Activated naive CD8-positive, alpha-beta T cell treated with anti-CD3 and anti-CD28 coated beads, Interleukin-2, amount 50 U/mL, for 24 hours (primary cell): ENCODE data around the gene GSTA2.
A peak's percentile ranks its signal among the peaks of the same experiment; 100 is the strongest.
"Not testable (repeated sequence)": the region's sequence is repeated elsewhere in the genome, so short reads cannot be mapped to it uniquely, and the experiment has no call there.

Experiments used
- ATAC-seq: fragments of 150-1000 bp; cut with Tn5 transposase; one replicate; pipeline ENCODE4 v1.10.0; 2021
- DNase-seq: peaks from one replicate; pipeline ENCODE4 v3.0.0; 2021
- H3K27ac Mint-ChIP-seq: one replicate; pipeline ENCODE4 v1.8.0; 2021; ENCODE audit warnings: mild to moderate bottlenecking, mixed read lengths
- H3K27me3 Mint-ChIP-seq: one replicate; pipeline ENCODE4 v1.8.0; 2021; ENCODE audit warnings: mixed read lengths
- H3K36me3 Mint-ChIP-seq: one replicate; pipeline ENCODE4 v1.8.0; 2021; ENCODE audit warnings: low read depth, mixed read lengths
- H3K4me1 Mint-ChIP-seq: one replicate; pipeline ENCODE4 v1.8.0; 2021; ENCODE audit warnings: mixed read lengths
- H3K4me3 Mint-ChIP-seq: one replicate; pipeline ENCODE4 v1.8.0; 2021; ENCODE audit warnings: mild to moderate bottlenecking, moderate library complexity, mixed read lengths
- H3K9me3 Mint-ChIP-seq: one replicate; pipeline ENCODE4 v1.8.0; 2021; ENCODE audit warnings: mixed read lengths

GSTA2 gene

DNA sequence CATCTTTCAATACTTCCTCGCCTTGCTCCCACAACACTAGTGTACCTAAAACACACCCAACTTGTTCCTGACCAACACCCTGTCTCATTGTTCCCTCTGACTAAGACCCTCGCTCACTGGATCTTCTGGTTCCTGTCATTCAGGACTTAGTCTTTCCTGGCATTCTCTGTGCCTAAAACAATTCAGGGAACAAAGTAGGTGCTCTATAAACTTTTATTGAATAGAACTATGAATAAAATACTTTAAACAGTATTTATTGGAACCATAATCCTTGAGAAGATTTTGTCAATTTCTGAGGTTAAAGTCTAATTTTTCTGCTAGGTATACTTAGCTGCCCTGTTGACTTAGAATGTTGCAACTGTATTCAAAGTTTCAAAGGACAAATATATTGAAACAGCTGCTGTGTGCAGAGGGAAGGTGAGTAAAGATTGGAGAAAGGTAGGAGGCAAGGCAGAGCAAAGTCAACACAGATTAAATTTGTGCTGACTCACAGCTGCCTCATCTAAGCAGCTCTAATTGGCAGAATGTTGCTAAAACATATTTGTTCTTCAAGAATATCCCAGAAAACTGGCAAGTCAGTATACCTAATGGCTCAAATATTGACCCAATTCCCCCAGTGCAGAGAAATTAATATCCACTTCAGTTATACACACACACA is 37.6 kb downstream of the GSTA2 start:
- Mint-ChIP-seq H3K27ac (no peak overlapping the region), H3K4me3 (no peak overlapping the region), H3K36me3 (no peaks in the 10 kb centered on the region), H3K27me3 (peaks cover 8% of the 10 kb centered on the region), H3K9me3 (no peaks in the 10 kb centered on the region), H3K4me1 (no peaks in the 10 kb centered on the region)
- ATAC-seq (no peak), DNase-seq (no peak)

DNA sequence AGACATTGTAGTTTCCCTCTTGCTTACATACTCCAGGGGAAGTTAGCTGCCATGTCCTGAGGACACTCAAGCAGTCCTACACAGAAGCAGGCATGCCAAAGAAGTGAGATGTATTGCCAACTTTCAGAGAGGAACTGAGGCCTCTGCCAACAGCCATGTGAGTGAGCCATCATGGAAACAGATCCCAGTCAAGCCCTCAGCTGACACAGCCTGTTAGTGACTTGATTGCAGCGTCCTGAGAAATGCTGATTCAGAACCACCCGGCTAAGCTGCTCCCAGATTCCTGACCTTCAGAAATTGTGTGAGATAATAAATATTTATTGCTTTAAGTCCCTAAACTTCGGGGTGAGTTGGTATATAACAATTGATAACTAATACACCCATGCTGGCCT is 38.1 kb downstream of the GSTA2 start:
- H3K27me3 Mint-ChIP-seq: peaks cover 8% of the 10 kb centered on the region
- no peaks in the 10 kb centered on the region for H3K9me3 Mint-ChIP-seq
- ATAC-seq (no peak), DNase-seq (no peak)
- no peak overlapping the region for H3K27ac Mint-ChIP-seq
- H3K36me3 Mint-ChIP-seq: no peaks in the 10 kb centered on the region
- H3K4me1 Mint-ChIP-seq: no peaks in the 10 kb centered on the region
- H3K4me3 Mint-ChIP-seq: no peak overlapping the region

GRCh38 chr6:52724406-52725121 is 38.7 kb downstream of the GSTA2 start:
- Mint-ChIP-seq H3K9me3 (no peaks in the 10 kb centered on the region), H3K4me3 (no peak overlapping the region), H3K4me1 (no peaks in the 10 kb centered on the region), H3K27me3 (peaks cover 8% of the 10 kb centered on the region), H3K27ac (no peak overlapping the region), H3K36me3 (no peaks in the 10 kb centered on the region)
- ATAC-seq (peak; percentile 92), DNase-seq (peak; percentile 61)

DNA sequence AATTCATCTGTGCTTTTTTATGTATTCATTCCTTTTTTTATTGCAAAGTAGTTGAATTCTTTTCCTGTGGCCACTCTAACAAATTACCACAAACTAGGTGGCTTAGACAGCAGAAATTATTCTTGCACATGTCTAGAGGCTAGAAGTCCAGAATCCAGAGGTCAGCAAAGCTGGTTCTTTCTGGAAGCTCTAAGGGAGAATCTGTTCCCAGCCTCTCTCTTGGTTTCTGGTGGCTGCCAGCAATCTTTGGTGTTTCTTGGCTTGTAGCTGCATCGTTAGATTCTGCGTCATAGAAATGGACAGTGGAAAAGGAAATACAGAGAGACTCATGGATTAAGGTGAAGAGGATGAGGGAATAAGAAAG is 39.3 kb downstream of the GSTA2 start:
- no peaks in the 10 kb centered on the region for H3K36me3 Mint-ChIP-seq
- no peaks in the 10 kb centered on the region for H3K4me1 Mint-ChIP-seq
- no peak for DNase-seq
- no peaks in the 10 kb centered on the region for H3K9me3 Mint-ChIP-seq
- H3K4me3 Mint-ChIP-seq: no peak overlapping the region
- no peak for ATAC-seq
- no peak overlapping the region for H3K27ac Mint-ChIP-seq
- H3K27me3 Mint-ChIP-seq: peaks cover 8% of the 10 kb centered on the region

- DNase-seq: no peak
- no peak for ATAC-seq
- Mint-ChIP-seq H3K4me3 (no peak overlapping the region), H3K36me3 (no peaks in the 10 kb centered on the region), H3K4me1 (no peaks in the 10 kb centered on the region), H3K27me3 (peaks cover 11% of the 10 kb centered on the region), H3K27ac (no peak overlapping the region), H3K9me3 (no peaks in the 10 kb centered on the region)
These were observed 43.0 kb downstream of the GSTA2 start for GRCh38 chr6:52720321-52720720.

DNA sequence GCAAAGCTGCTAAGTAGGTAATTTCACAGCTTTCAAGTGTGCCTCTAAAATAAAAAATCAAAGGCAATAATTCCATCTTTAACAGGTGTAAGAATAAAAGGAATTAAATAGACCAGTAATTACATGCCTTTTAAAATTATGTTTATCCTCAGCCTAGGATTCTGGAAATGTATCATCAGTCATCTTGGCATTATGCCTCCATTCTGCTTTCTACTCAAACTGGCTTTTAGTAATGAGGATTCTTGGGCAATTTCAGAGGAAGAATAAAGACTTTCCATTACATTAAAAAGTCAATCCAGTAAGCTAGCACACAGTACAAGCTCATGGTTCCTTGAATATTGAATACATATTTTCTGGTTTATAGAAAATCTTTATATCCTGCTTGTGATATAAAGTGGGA is 44.7 kb downstream of the GSTA2 start:
- no peak for ATAC-seq
- H3K4me3 Mint-ChIP-seq: no peak overlapping the region

DNA sequence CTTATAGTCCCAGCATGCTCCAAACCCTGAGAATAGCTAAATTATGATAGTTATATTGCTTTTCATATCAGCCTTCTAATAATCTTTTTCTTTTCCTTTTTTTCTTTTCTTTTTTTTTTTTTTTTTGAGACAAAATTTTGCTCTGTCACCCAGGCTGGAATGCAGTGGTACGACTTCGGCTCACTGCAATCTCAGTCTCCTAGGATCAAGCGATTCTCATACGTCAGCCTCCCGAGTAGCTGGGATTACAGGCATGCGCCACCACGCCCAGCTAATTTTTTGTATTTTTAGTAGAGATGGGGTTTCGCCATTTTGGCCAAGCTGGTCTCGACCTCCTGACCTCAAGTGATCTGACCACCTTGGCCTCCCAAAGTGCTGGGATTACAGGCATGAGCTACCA is 48.5 kb downstream of the GSTA2 start:
- H3K4me1 Mint-ChIP-seq, H3K36me3 Mint-ChIP-seq, DNase-seq, H3K27ac Mint-ChIP-seq, H3K4me3 Mint-ChIP-seq, ATAC-seq, H3K27me3 Mint-ChIP-seq, H3K9me3 Mint-ChIP-seq: not testable (repeated sequence)

More for the DNA sequence above, 44.7 kb downstream of the GSTA2 start:
- Mint-ChIP-seq H3K4me1 (no peaks in the 10 kb centered on the region), H3K27me3 (peaks cover 10% of the 10 kb centered on the region), H3K36me3 (no peaks in the 10 kb centered on the region), H3K27ac (no peak overlapping the region), H3K9me3 (no peaks in the 10 kb centered on the region)
- DNase-seq: no peak

GRCh38 chr6:52712136-52712535 is 51.1 kb downstream of the GSTA2 start:
- H3K27ac Mint-ChIP-seq: no peak overlapping the region
- H3K9me3 Mint-ChIP-seq: peaks cover 8% of the 10 kb centered on the region
- DNase-seq (no peak), ATAC-seq (no peak)
- H3K4me1 Mint-ChIP-seq: no peaks in the 10 kb centered on the region
- H3K4me3 Mint-ChIP-seq: no peak overlapping the region
- no peaks in the 10 kb centered on the region for H3K36me3 Mint-ChIP-seq
- peaks cover 6% of the 10 kb centered on the region for H3K27me3 Mint-ChIP-seq

GRCh38 chr6:52707963-52708680 is 55.2 kb downstream of the GSTA2 start:
- H3K4me3 Mint-ChIP-seq: no peak overlapping the region
- H3K36me3 Mint-ChIP-seq: peaks cover 1% of the 10 kb centered on the region
- no peaks in the 10 kb centered on the region for H3K4me1 Mint-ChIP-seq
- H3K27ac Mint-ChIP-seq: no peak overlapping the region
- H3K27me3 Mint-ChIP-seq: peaks cover 2% of the 10 kb centered on the region
- peaks cover 8% of the 10 kb centered on the region for H3K9me3 Mint-ChIP-seq
- ATAC-seq (no peak), DNase-seq (no peak)

DNA sequence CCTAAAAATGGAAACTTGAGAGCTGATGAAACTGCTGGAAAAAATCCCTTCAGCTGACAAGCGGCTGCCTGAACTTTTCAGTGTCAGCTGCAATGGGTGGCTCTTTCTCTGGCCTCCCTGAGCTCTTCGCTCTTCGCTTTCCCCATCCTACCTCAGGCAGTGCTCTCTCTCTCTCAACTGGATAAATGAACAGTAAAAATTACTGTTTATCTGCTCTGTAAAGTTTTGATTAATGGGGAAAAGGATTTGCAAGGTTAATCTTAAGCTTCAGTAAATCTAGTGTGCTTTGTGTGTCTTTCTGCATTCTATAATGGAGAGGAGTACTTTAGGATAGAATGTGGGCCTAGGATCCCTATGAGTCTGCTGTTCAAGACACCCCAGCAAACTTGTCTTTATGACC is 57.3 kb downstream of the GSTA2 start:
- no peak overlapping the region for H3K4me3 Mint-ChIP-seq
- H3K27ac Mint-ChIP-seq: no peak overlapping the region
- no peaks in the 10 kb centered on the region for H3K4me1 Mint-ChIP-seq

GRCh38 chr6:52704781-52705502 is 58.3 kb downstream of the GSTA2 start:
- H3K36me3 Mint-ChIP-seq, DNase-seq, H3K27me3 Mint-ChIP-seq, H3K4me1 Mint-ChIP-seq, H3K4me3 Mint-ChIP-seq, ATAC-seq, H3K9me3 Mint-ChIP-seq, H3K27ac Mint-ChIP-seq: not testable (repeated sequence)

More for the DNA sequence above, 57.3 kb downstream of the GSTA2 start:
- ATAC-seq (no peak), DNase-seq (no peak)
- Mint-ChIP-seq H3K27me3 (peaks cover 6% of the 10 kb centered on the region), H3K9me3 (peaks cover 8% of the 10 kb centered on the region), H3K36me3 (peaks cover 1% of the 10 kb centered on the region)

GRCh38 chr6:52704060-52704459 is 59.2 kb downstream of the GSTA2 start:
- no peak overlapping the region for H3K4me3 Mint-ChIP-seq
- H3K27ac Mint-ChIP-seq: no peak overlapping the region
- H3K9me3 Mint-ChIP-seq: peaks cover 8% of the 10 kb centered on the region
- peaks cover 1% of the 10 kb centered on the region for H3K36me3 Mint-ChIP-seq
- peaks cover 13% of the 10 kb centered on the region for H3K27me3 Mint-ChIP-seq
- no peaks in the 10 kb centered on the region for H3K4me1 Mint-ChIP-seq
- no peak for ATAC-seq
- DNase-seq: no peak
